Head of caudate nucleus (tissue), 42 donors: ENCODE results near the gene SLC37A1.
"Not testable (repeated sequence)": the region's sequence is repeated elsewhere in the genome, so short reads cannot be mapped to it uniquely, and the experiment has no call there.

ENCODE experiments used
- DNase-seq, 42 donors: peaks; one replicate each; pipeline versions ENCODE4 v3.0.0 to v3.0.0-alpha.2; 2020 to 2021; ENCODE audit warnings: mixed read lengths in 7 of 42
- intact Hi-C: fragments of 100-400 bp; cut with DNase I; formaldehyde crosslinking; loops from one replicate; pipeline ENCODE4 v1.15.0; 2022

The SLC37A1 gene

DNA sequence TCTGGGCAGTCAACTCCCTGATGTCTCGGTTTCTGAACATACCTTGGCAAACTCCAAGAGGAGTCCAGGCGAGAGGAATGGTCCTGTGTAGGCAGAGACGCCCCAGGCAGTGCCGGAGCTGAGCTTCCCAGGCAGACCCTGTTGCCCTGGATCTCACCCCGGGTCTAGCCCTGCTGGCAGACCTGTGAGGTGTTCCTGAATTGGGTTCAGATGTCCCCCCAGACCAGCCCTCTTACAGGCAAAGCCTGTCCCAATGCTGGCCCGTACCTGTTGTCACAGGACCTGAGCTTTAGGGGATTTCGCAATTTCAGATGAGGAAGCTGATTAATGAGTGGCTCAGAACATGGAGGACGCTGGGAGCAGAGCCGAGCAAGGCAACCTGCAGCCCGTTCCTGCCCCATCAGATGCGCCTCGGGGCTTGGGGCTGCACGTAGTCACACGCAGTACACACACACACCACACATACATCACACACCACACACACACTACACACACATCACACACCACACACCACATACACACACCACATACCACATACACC is 101.2 kb downstream of the SLC37A1 start:
- intact Hi-C loops: no loop called here
- DNase-seq: peak in 4 of 42 donors; percentile 15 to 34 (median 30)

DNA sequence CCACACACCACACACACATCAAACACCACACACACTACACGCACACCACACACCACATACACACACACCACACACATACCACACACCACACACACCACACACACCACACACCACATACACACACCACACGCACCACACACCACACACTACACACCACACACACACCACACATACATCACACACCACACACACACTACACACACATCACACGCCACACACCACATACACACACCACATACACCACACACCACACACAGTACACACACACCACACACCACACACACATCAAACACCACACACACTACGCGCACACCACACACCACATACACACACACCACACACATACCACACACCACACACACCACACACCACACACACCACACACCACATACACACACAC is 101.7 kb downstream of the SLC37A1 start:
- intact Hi-C loops, DNase-seq: not testable (repeated sequence)

DNA sequence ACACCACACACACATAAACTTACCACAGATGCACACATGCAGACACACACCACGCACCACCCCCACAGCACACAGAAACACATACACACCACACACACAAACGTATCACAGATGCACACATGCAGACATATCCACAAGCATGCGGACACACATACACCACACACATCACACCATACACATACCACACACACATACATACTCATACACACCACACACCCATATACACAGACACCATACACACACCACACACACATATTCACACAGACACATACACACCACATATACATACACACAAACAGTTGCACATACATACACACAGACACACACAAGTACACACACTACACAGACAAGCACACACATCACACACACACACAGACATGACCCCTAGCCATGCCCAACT is 102.3 kb downstream of the SLC37A1 start:
- intact Hi-C loops: no loop called here
- peak in 1 of 42 donors; percentile 1 for DNase-seq

DNA sequence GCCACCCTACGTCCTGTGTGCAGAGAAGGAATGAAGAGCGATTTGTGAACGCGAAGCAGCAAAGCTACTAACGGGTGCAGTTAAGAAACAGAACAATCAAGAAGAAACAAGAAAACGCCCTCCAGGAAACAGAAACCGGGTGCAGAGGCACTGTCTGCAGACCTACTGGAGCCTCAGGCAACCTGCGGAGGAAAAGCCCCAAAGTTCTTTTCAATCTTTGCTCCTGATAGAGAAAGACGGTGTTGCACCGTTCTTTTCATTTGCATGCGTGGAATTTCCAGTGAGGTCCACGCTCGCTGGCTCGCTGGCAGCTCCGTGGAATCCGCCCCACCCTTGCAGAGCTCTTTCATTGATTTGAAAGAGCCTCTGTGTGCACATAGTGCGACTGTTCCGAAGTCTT is 102.8 kb downstream of the SLC37A1 start:
- intact Hi-C loops: no loop called here
- peak in 6 of 42 donors; percentile 15 to 42 (median 35) for DNase-seq

DNA sequence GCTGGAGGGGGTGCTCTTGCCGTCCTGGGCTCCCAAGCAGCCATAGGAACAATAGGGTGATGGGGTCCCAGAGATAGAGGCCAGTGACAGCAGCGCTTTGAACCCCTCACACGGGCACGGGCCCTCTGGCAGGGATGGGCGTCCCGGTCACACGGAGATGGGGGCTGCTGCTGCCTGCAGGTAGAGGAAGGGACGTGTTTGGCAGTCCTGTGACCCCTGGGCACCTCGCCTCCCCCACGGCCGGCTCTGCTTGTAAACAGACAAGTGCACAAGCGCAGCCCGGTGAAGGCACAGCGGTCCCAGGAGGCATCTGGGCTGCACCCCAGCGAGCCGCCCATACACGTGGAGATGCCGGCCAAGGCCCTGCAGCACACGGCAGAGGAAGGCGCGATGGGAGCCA is 103.3 kb downstream of the SLC37A1 start:
- DNase-seq: peak in 4 of 42 donors; percentile 14 to 42 (median 36)
- intact Hi-C loops: no loop called here

DNA sequence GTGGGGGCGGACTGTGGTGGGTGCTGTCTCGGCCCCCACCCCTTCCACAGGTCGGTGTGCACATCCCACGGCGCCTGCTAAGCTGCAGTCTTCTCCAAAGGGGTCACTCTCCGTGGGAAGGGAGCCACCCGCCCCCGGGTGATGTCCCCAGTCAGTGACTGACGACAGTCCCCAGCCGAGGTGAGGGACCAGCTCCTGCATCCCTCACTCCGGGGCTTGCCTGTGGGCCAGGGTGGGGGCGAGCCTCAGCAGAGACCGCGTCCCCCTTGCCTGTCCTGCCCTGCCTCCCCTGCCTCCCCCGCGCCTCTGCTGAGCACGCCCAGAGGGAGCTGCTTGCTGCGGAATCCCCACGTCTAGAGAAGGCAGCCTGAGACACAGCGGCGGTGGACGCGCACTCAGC is 103.8 kb downstream of the SLC37A1 start:
- intact Hi-C loops: no loop called here
- DNase-seq: peak in 4 of 42 donors; percentile 12 to 43 (median 26)

DNA sequence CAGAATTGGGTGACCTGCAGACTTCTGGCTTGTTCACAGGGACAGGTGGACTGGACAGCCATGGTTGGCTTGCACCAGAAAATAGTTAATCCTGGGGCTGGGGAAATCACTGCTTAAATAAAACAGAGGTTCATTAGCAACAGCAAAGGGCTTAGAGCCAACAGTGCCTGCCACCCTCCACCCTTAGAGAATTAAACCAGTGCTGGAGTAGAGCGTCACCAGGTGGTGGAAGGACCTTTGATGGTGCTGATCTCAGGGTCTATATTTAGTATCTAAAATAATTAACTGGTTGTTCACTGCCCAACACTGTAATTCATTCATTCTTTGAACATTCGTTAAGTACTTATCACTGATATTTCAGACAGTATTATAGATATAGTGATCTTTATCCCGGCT is 105.1 kb downstream of the SLC37A1 start:
- DNase-seq: peak in 5 of 42 donors; percentile 15 to 42 (median 28)
- intact Hi-C loops: no loop called here

DNA sequence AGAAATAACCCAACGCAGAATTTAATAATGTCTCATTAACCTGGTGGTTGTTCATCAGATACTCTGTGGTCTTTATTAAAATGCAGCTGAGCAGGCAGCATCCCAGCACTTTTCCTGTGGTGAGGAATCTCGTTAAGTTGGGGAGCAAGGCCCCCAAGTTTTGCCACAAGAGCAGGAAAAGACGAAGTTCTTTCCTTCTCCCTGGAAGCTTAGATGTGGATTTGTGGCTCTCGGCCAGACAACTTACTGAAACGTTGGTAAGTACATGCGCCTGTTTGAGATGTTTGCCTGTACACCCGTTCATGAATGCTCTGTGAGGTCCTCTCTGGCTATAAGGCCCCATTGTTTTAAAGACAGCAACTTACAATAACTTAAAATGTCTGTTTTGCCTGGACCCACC is 105.5 kb downstream of the SLC37A1 start:
- intact Hi-C loops: no loop called here
- peak in 1 of 42 donors; percentile 5 for DNase-seq

DNA sequence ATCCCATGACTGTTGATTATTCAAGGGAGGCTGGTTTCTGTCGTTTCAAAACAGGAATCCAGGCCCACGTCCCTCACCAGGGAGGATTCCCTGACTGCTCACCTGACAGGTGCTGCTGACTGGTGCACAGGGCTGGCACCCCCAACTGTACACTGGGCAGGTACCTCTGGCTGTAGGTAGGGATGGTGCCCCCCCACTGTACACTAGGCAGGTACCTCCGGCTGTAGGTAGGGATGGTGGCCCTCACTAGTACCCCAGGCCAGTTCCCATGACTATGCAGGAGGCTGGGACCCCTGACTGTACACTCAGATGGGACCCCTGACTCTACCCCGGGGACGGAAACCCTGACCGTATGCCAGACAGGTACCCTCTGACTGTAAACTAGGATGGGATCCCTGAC is 106.2 kb downstream of the SLC37A1 start:
- intact Hi-C loops: no loop called here
- peak in 2 of 42 donors; percentile 5 to 9 for DNase-seq

DNA sequence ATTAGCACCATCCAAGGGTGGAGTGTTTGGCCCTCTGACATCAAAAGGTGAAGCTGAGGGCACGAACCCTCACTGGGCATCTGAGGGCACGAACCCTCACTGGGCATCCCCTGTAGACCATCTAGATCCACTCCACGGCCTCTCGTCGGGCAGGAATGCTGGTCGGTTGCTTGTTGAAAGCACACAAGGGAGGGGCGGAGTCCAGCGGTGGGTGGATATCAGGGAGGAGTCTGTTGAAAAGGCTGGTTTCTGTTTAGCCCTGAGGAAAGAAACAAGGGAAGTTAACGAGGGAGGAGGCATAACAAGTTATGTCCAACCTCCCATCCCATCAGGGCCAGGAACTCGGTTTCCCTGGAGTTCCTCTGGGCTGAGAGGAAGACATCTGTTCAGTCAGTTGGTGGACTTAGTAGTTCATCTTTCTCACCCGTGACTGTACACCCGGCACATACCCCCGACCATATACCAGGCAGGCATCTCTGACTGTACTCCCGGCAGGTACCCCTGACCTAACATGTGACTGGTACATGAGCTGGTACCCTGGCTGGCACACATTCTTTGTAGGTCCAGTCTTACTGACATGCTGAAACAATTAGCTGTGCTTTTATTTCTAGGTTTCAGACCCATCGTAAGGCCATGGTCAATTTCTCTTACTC is 107.6 kb downstream of the SLC37A1 start:
- intact Hi-C loops: no loop called here
- DNase-seq: peak in 3 of 42 donors; percentile 15 to 41 (median 32)

DNA sequence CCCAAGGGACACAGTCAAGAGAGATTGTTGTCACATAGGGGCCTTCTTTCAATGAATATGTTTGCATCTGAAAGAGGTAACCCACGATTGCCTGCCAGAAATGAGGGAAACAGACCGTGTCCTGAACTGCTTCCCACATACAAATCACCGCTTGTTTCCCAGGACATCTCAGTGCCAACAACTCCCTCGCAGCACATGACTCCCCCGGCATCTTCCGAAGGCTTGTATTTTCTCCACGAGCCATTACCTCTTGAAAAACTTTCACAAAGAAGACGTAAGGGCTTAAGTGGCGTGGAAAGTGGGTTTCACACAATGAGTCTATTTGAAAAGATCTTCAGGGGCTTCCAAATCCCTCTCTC is 108.1 kb downstream of the SLC37A1 start:
- DNase-seq: peak in 7 of 42 donors; percentile 19 to 55 (median 39)
- intact Hi-C loops: no loop called here

DNA sequence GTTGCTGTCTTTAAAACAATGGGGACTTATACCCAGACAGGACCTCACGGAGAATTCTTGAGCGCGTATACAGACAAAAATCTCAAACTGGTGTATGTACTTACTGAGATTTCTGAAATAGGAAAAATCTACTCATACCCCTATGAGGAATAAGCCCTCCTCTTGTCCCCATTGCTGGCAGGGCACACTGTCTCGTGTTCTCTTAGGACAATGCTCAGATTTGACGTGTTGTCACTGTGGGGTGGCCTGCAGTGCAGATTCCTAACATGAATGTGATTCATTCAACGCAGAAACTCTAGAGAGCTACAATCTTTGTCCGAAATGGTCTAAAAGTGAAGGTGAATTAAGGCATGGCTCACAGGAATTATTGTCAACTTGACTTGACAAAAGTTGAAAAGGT is 108.6 kb downstream of the SLC37A1 start:
- intact Hi-C loops: no loop called here
- peak in 5 of 42 donors; percentile 21 to 36 (median 26) for DNase-seq

DNA sequence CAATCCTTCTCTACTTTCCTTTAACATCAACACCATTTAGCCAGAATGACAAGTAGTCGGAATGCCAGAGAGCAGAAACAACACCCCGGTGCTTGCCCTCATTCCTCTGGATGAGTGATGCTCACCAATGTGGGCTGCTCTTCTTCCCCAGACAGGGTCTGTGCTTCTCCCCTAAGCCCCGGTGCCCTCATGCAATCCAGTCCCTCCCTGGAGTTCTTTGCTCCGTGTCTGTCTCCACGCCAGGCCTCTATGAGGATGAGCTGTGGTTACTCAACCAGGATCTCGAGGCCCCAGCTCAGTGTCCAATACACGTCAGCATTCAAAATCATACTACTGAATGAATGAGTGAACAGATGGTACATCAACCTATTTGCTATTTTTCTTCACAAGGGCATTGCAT is 110.0 kb downstream of the SLC37A1 start:
- peak in 3 of 42 donors; percentile 3 to 27 (median 13) for DNase-seq
- intact Hi-C loops: no loop called here

DNA sequence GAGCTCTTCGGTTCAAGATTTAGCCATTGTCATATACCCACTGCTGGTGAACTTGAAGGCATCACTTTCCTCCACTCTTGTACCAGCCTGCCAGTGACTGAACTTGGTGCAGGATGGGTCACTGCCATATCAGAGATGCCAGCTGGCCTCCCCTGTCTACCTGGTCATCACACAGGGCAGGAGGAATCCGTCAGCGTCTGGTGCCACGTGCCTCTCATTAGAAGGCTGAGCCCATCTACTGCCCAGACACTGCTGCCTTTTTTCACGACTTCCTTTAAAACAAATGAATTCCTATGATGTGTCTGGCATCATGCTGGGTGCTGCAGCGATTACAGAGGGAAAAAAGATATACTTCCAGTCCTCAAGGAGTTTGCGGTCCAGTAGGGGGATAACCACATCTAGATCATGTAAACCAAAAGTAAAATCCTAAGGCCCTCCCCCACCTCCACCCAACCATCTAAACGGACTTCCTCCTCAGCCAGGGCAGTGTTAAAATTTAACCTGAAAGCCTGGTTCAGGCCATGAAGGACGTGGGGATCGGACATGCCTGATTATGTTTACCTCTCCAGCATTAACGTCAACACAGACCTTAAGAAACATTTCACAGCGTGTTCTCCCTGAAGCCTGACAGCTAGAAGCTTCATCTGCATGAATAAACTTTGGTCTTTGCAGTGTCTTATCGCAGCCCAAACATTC is 110.6 kb downstream of the SLC37A1 start:
- intact Hi-C loops: no loop called here
- peak in 4 of 42 donors; percentile 0 to 21 (median 14) for DNase-seq

DNA sequence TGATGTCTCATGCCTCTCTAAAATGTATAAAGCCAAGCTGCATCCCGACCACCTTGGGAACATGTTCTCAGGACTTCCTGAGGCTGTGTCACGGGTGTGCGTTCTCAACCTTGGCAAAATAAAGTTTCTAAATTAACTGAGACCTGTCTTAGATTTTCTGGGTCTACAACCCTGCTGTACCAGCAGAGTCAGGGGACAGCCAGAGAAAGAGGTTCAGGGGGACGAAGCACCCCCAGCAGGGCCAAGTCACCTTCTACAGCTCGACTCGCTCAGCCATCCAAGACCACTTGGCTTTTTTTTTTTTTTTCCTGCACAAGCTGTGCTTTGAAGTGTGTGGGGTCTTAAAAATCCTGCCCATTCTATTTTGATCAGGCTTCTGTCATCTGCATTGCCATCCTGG is 111.3 kb downstream of the SLC37A1 start:
- intact Hi-C loops: no loop called here
- peak in 3 of 42 donors; percentile 1 to 28 (median 5) for DNase-seq

DNA sequence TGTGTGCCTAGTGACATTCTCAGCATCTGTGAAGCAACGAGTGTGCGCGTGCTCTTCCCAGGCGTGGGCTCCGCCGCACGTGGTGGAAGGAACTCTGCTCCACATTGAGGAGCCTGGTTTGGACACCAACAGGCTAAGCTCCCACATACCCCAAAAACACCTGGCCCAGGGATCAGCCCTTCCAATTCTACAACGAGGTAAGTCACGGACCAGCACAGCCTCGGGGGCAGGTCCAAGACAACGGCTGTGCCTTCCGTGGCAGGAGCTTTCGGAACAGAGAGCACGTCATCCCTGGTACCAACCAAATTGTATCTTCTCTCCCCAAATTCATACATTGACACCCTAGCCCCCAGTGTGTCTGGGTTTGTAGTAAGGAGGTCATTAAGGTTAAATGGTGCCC is 112.5 kb downstream of the SLC37A1 start:
- DNase-seq: peak in 4 of 42 donors; percentile 1 to 37 (median 6)

DNA sequence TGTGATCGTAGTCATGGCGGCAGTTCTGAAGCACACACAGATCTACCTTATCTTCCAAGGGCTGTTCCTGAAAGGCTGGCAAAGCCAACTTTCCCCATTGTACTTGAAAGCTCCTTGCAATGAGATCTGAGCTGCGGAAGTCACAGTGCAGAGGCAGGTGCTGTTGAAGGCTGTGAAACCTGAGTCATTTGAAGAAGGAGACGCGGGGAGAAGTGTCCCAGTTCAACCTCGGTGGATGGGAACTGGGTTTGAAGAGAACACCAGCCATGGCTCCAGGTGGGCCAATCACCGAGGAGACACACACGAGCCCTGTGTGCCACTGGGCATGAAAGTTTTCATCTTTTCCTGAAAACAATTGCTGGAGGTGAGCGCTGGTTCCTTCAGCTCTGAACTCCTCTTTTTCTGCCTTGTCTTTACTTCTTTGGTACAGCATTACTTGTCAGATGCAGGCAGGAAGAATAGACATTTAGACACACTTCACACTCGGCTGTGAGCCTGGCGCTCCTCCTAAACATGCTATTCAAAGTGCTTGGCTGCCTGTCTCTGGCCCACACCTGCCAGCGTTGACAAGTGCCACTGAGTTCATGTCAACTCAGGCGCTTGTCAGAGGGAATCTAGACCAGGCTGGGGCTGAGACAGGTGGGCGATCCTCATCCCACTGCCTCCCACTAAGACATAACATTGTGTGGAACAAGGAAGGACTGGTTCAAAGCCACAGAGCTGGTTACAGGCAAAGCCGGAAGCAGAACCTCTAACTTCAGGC is 114.1 kb downstream of the SLC37A1 start:
- intact Hi-C loops: no loop called here
- DNase-seq: peak in 39 of 42 donors; percentile 33 to 92 (median 64)

More for the DNA sequence above, 112.5 kb downstream of the SLC37A1 start:
- intact Hi-C loops: no loop called here

DNA sequence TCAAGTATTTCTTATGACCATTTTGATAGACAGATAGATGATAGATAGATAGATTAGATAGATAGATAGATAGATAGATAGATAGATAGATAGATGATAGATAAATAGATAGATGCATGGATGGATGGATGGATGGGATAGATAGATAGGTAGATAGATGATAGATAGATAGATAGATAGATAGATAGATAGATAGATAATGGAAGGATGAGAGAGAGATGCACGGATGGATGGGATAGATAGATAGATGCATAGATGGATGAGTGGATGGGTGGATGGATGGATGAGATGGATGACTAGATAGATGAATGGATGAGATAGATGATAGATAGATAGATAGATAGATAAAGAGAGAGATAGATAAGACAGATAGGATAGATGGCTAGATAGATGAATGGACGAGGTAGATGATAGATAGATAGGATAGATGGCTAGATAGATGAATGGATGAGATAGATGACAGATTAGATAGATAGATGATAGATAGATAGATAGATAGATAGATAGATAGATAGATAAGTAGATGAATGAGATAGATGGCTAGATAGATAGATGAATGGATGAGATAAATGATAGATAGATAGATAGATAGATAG is 114.9 kb downstream of the SLC37A1 start:
- intact Hi-C loops: not testable (repeated sequence)

More for the DNA sequence above, 114.9 kb downstream of the SLC37A1 start:
- not testable (repeated sequence) for DNase-seq
